SK-N-SH treated with all-trans-retinoic acid at 6 μM for 48 hours (cell line): ENCODE measurements around the gene ARGLU1.

Source experiments
- ATAC-seq: fragments of 200-7000 bp; cut with Tn5 transposase; 3 replicates; pipeline ENCODE4 v1.9.1; 2020; ENCODE audit warnings: mild to moderate bottlenecking, moderate library complexity
- CSDC2 ChIP-seq: fragments of 250-450 bp; sonication (Bioruptor Pico); IDR thresholded peaks from 2 replicates; pipeline ENCODE4 v1.5.0; 2020; ENCODE audit warnings: mild to moderate bottlenecking, moderate library complexity
- ESRRG ChIP-seq: fragments of 250-450 bp; sonication (Bioruptor Pico); IDR thresholded peaks from 2 replicates; pipeline ENCODE4 v1.6.1; 2021; ENCODE audit warnings: mild to moderate bottlenecking
- ISL1 ChIP-seq: fragments of 250-450 bp; sonication (Bioruptor Pico); IDR thresholded peaks from 2 replicates; pipeline ENCODE4 v2.1.2; 2022; ENCODE audit warnings: mild to moderate bottlenecking, moderate library complexity
- OSR1 ChIP-seq: fragments of 250-450 bp; sonication (Bioruptor Pico); IDR thresholded peaks from 2 replicates; pipeline ENCODE4 v1.8.0; 2022; ENCODE audit warnings: moderate library complexity, mild to moderate bottlenecking, inconsistent platforms
- PPARA ChIP-seq: fragments of 250-450 bp; sonication (Bioruptor Pico); IDR thresholded peaks from 2 replicates; pipeline ENCODE4 v1.5.0; 2020; ENCODE audit warnings: mild to moderate bottlenecking, borderline replicate concordance
- TCF4 ChIP-seq: fragments of 250-450 bp; sonication (Bioruptor Pico); IDR thresholded peaks from 2 replicates; pipeline ENCODE4 v1.8.0; 2021; ENCODE audit warnings: mild to moderate bottlenecking, moderate library complexity, borderline replicate concordance
- TOX ChIP-seq: fragments of 250-450 bp; sonication (Bioruptor Pico); IDR thresholded peaks from 2 replicates; pipeline ENCODE4 v1.8.0; 2021; ENCODE audit warnings: mild to moderate bottlenecking, moderate library complexity, borderline replicate concordance
- ZFP30 ChIP-seq: fragments of 450-650 bp; formaldehyde crosslinking; IDR thresholded peaks from 2 replicates; pipeline ENCODE4 v1.5.0; 2022; ENCODE audit warnings: mild to moderate bottlenecking, moderate library complexity
- ZNF70 ChIP-seq: fragments of 450-650 bp; formaldehyde crosslinking; IDR thresholded peaks from 2 replicates; pipeline ENCODE4 v1.5.0; 2020; ENCODE audit warnings: mild to moderate bottlenecking, moderate library complexity
- ZNF8 ChIP-seq: fragments of 450-650 bp; formaldehyde crosslinking; IDR thresholded peaks from 2 replicates; pipeline ENCODE4 v1.5.0; 2020; ENCODE audit warnings: mild to moderate bottlenecking, moderate library complexity
- TF ChIP-seq, protein P1 (sequence below): fragments of 250-450 bp; sonication (Bioruptor Pico); IDR thresholded peaks from 2 replicates; pipeline ENCODE4 v1.5.0; 2020; ENCODE audit warnings: mild to moderate bottlenecking, moderate library complexity
- TF ChIP-seq, protein P2 (sequence below): fragments of 250-450 bp; sonication (Bioruptor Pico); IDR thresholded peaks from 2 replicates; pipeline ENCODE4 v1.8.0; 2021; ENCODE audit warnings: low read depth, mild to moderate bottlenecking, moderate library complexity, borderline replicate concordance
- TF ChIP-seq, protein P3 (sequence below): fragments of 250-450 bp; sonication (Bioruptor Pico); IDR thresholded peaks from 2 replicates; pipeline ENCODE4 v1.5.1; 2020; ENCODE audit warnings: low read depth, mild to moderate bottlenecking, moderate library complexity

ARGLU1 gene

DNA sequence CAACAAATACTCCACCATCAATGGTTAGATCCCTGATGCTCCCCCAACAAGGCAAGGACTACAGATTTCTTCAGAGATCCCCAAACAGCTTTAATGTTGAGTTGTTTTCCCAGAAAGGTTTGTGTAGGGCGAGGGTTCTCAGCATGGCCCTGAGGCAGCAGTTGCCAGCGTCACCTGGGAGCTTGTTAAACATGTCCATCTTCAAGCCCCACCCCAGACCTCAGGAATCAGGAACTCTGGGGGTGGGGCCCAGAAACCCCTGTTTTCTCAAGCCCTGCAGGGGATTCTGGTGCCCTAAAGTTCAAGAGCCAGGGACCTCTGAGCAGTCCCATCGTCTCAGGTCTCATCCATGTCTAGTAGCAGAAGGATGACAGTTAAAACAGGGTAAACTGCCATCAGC is 42.1 kb downstream of the ARGLU1 start (continued):
- TF ChIP-seq, protein P1, sequence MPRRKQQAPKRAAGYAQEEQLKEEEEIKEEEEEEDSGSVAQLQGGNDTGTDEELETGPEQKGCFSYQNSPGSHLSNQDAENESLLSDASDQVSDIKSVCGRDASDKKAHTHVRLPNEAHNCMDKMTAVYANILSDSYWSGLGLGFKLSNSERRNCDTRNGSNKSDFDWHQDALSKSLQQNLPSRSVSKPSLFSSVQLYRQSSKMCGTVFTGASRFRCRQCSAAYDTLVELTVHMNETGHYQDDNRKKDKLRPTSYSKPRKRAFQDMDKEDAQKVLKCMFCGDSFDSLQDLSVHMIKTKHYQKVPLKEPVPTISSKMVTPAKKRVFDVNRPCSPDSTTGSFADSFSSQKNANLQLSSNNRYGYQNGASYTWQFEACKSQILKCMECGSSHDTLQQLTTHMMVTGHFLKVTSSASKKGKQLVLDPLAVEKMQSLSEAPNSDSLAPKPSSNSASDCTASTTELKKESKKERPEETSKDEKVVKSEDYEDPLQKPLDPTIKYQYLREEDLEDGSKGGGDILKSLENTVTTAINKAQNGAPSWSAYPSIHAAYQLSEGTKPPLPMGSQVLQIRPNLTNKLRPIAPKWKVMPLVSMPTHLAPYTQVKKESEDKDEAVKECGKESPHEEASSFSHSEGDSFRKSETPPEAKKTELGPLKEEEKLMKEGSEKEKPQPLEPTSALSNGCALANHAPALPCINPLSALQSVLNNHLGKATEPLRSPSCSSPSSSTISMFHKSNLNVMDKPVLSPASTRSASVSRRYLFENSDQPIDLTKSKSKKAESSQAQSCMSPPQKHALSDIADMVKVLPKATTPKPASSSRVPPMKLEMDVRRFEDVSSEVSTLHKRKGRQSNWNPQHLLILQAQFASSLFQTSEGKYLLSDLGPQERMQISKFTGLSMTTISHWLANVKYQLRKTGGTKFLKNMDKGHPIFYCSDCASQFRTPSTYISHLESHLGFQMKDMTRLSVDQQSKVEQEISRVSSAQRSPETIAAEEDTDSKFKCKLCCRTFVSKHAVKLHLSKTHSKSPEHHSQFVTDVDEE (CRISPR knock-in tag): no peak

DNA sequence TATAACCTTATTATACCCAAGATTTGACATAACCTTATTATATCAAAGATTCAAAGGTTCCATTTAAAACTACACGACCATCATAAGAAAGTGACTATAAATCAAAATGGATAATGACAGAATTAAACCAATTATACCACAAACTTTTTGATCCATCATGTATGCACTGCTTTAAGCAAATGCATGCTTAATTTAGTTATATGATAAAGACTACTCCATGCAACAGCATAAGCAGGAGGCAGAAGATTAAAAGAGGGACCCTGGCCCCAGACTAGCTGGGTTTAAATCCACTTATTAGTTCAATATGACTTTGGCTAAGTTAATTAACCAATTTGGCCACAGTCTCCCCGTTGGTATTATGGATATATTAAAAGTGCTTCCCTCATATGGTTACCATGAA is 43.8 kb downstream of the ARGLU1 start:
- no peak; the same call in 2 of the 3 replicates for ATAC-seq
- TF ChIP-seq TCF4 (peak; percentile 52), ISL1 (CRISPR knock-in tag) (peak; percentile 77), OSR1 (CRISPR knock-in tag) (no peak)

DNA sequence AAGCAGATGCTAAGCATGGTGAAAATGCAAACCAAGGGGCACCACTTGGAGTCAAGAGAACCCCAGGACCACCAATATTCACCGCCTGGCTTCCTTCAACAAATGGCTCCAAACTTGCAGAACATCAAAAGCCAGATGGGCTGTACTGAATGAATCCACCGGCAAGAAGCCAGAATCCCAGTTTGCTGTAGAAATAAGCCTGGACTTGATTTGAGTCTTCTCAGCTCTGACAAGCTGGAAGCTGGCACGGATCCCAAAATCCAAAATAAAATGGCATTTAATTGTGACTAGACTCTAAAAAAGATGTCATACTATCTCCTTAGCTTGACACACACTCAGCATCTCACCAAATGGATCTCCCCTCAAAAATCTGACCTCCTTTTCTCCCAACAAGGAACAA is 44.4 kb downstream of the ARGLU1 start:
- ATAC-seq: peak; percentile 42

DNA sequence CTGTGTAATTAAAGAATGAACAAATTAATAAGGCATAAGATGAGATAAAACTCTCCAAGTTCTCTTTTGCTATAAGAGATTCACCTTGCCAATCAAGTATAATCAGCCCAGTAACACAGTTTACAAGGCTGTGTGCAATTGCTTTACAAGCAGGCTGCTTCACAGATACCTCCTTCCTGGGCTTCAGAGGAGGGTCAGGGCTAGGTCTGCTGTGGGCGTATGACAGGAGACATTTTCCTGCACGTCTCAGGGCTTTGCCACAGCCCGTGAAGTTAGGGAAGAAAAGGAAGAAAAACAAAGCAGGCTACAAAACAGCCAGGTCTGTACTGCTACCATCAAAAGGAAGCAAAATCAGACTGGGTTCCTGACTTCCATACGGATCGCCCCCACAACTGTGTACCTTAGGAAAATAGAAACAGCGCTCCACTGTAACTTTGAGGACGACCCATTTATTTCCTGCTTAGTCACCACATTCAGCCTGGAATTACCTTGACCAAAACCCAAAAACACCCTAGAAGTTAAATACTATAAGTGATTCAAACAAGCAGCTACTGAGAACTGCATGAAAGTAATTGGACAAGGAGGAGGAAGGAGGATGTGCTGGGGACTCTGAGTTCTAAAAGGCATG is 44.9 kb downstream of the ARGLU1 start:
- peak; percentile 19 for ATAC-seq
- TF ChIP-seq, protein P1 (CRISPR knock-in tag): no peak
- TF ChIP-seq ISL1 (CRISPR knock-in tag): no peak
- TF ChIP-seq, protein P2, sequence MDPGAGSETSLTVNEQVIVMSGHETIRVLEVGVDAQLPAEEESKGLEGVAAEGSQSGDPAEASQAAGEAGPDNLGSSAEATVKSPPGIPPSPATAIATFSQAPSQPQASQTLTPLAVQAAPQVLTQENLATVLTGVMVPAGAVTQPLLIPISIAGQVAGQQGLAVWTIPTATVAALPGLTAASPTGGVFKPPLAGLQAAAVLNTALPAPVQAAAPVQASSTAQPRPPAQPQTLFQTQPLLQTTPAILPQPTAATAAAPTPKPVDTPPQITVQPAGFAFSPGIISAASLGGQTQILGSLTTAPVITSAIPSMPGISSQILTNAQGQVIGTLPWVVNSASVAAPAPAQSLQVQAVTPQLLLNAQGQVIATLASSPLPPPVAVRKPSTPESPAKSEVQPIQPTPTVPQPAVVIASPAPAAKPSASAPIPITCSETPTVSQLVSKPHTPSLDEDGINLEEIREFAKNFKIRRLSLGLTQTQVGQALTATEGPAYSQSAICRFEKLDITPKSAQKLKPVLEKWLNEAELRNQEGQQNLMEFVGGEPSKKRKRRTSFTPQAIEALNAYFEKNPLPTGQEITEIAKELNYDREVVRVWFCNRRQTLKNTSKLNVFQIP (CRISPR knock-in tag): no peak
- no peak for TF ChIP-seq ZFP30
- TF ChIP-seq, protein P3, sequence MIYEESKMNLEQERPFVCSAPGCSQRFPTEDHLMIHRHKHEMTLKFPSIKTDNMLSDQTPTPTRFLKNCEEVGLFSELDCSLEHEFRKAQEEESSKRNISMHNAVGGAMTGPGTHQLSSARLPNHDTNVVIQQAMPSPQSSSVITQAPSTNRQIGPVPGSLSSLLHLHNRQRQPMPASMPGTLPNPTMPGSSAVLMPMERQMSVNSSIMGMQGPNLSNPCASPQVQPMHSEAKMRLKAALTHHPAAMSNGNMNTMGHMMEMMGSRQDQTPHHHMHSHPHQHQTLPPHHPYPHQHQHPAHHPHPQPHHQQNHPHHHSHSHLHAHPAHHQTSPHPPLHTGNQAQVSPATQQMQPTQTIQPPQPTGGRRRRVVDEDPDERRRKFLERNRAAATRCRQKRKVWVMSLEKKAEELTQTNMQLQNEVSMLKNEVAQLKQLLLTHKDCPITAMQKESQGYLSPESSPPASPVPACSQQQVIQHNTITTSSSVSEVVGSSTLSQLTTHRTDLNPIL (CRISPR knock-in tag): no peak
- no peak for TF ChIP-seq TOX (CRISPR knock-in tag)
- no peak for TF ChIP-seq ZNF8 (CRISPR knock-in tag)
- no peak for TF ChIP-seq CSDC2 (CRISPR knock-in tag)
- no peak for TF ChIP-seq PPARA (CRISPR knock-in tag)
- no peak for TF ChIP-seq OSR1 (CRISPR knock-in tag)
- no peak for TF ChIP-seq TCF4
- no peak for TF ChIP-seq ESRRG (CRISPR knock-in tag)

More for the DNA sequence above, 44.4 kb downstream of the ARGLU1 start:
- TF ChIP-seq TCF4 (0 out of 2 replicates have a peak, but pooled peaks have one; percentile 9), ZNF70 (no peak)
- TF ChIP-seq, protein P1 (CRISPR knock-in tag): 0 out of 2 replicates have a peak, but pooled peaks have one; percentile 39
